Measurements from ENCODE around the gene POU3F3. TPM values are rescaled to one million over a fixed set of nuclear protein-coding genes. Genes with fewer than 3 reads are reported as not detected.

The POU3F3 gene
- total and polyA plus RNA-seq, 2 of the 8 experiments (the other 6 are each of a cell fraction or from before 2014, with no cell fraction given) = 0.09 TPM; not detected in 1

DNA sequence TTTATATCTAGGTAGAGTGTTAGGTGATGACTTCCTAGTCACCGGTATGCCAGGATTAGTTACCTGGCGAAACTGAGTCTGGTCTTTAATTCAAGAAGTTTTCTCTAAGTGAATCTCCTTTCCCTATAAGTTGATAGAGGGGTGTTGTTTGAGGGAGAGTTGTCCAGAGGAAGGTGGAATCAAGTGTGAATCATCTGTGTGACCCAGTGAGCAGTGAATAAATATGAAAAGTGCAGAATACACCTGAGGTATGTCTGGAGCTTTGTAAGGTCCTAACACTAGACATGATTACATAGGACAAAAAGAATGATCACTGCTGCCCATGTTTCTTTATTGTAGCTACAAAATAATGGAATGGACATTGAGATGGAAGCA is 11.2 kb downstream of the POU3F3 start:
- peaks cover 10% of the 10 kb centered on the region for H3K23me2 ChIP-seq (ENCODE audit: low read depth, low read length)

More for the DNA sequence above, 11.2 kb downstream of the POU3F3 start:
- H4K20me1 ChIP-seq (replicated peaks in 1 of 2; ENCODE audit: control insufficient read depth in 1 of 2, insufficient read depth in 2 of 2, low read length in 2 of 2) = peaks cover 20 to 34% of the 10 kb centered on the region in 2 experiments
- no peak overlapping the region for H2AFZ ChIP-seq (ENCODE audit: low read length)
- no peak overlapping the region for H4K8ac ChIP-seq (ENCODE audit: extremely low read depth, insufficient read depth, low read length)
- no peak overlapping the region for H4K91ac ChIP-seq (replicated peaks; ENCODE audit: insufficient read length, low read length)
- H3K56ac ChIP-seq (replicated peaks; ENCODE audit: insufficient read length, low read depth, low read length) = no peak overlapping the region
- H3K27me3 ChIP-seq (replicated peaks in 1 of 4; ENCODE audit: control insufficient read depth in 3 of 4, extremely low read depth in 1 of 4, insufficient read depth in 3 of 4, low read length in 3 of 4) = peaks cover 78 to 100% (median 94%) of the 10 kb centered on the region in 4 experiments
- H2BK20ac ChIP-seq (ENCODE audit: low read length) = no peak overlapping the region
- no peak overlapping the region for H3K27ac ChIP-seq (ENCODE audit: low read depth, low read length)
- no peak overlapping the region for H2AK5ac ChIP-seq (ENCODE audit: low read depth, low read length)
- no peaks in the 10 kb centered on the region; a peak in 1 of 8 replicates for H3K36me3 ChIP-seq (ENCODE audit: control insufficient read depth in 2 of 4, insufficient read depth in 4 of 4, low read length in 3 of 4)
- H3K4me1 ChIP-seq (replicated peaks in 1 of 4; ENCODE audit: control insufficient read depth in 3 of 4, insufficient read depth in 4 of 4, low read length in 3 of 4) = peaks cover 8 to 44% (median 24%) of the 10 kb centered on the region in 4 experiments
- H3K4me2 ChIP-seq (ENCODE audit: insufficient read depth in 1 of 2, low read depth in 2 of 2, low read length in 2 of 2) = no peak overlapping the region
- H3K79me2 ChIP-seq (ENCODE audit: control insufficient read depth in 1 of 2, insufficient read depth in 2 of 2, low read length in 2 of 2) = no peaks in the 10 kb centered on the region
- H3K4ac ChIP-seq (replicated peaks; ENCODE audit: insufficient read length, low read depth, low read length) = no peak overlapping the region
- TF ChIP-seq BRCA1 (IDR thresholded peaks at IDR 0.05; ENCODE audit: low read depth, low read length) = no peak
- TF ChIP-seq RNF2 (IDR thresholded peaks at IDR 0.05; ENCODE audit: borderline replicate concordance, low read depth, low read length, missing control alignments, poor library complexity, severe bottlenecking) = peak; percentile 36
- H2BK120ac ChIP-seq (replicated peaks; ENCODE audit: low read depth, low read length) = no peak overlapping the region
- no peak overlapping the region for H3K14ac ChIP-seq (ENCODE audit: insufficient read length)
- no peak overlapping the region for H3K18ac ChIP-seq (ENCODE audit: extremely low read depth, low read length)
- no peak overlapping the region for H4K5ac ChIP-seq (ENCODE audit: insufficient read length, low read depth, low read length)
- WGBS, 2 experiments (ENCODE audit: extremely low coverage in 1 of 2, insufficient coverage in 1 of 2, insufficient read length in 1 of 2, insufficient replicate concordance in 2 of 2, low coverage in 1 of 2, low lambda C conversion rate in 2 of 2, missing lambda C conversion rate in 1 of 2) = 15% methylated on average over 2 of the region's 2 CpGs; no CpG with 5 or more reads in 1 of the 2 experiments
- POLR2A ChIA-PET (ENCODE audit: partially characterized antibody) = no interaction called here
- peak overlapping the region; percentile 50; the same call in 1 of the 2 replicates for H2BK12ac ChIP-seq (ENCODE audit: low read depth, low read length)
- no peaks in the 10 kb centered on the region for H3K9me3 ChIP-seq (ENCODE audit: insufficient read depth in 2 of 2, low read depth in 1 of 2, low read length in 1 of 2)
- FAIRE-seq = peak; percentile 42
- DNase-seq (ENCODE audit: low read depth in 1 of 2, low spot score in 2 of 2) = peak in 1 of 2 experiments; percentile 20
- CTCF ChIA-PET (ENCODE audit: partially characterized antibody) = interaction anchor here (0.6 kb wide), 1 partner anchor 219 kb away, joined by 3 read pairs; no protein-coding TSS in a partner anchor
- H3K79me1 ChIP-seq (ENCODE audit: low read depth, low read length) = no peaks in the 10 kb centered on the region
- H3K4me3 ChIP-seq (ENCODE audit: extremely low read depth in 1 of 4, insufficient read depth in 2 of 4, low read depth in 3 of 4, low read length in 4 of 4) = no peak overlapping the region
- H3K23ac ChIP-seq (ENCODE audit: insufficient read length) = no peak overlapping the region
- no peak overlapping the region for H2BK5ac ChIP-seq (ENCODE audit: low read depth, low read length)
- no peak overlapping the region for H3K9ac ChIP-seq (replicated peaks in 1 of 4; ENCODE audit: extremely low read depth in 1 of 4, low read depth in 3 of 4, low read length in 3 of 4)
- no peak overlapping the region for H2BK15ac ChIP-seq (ENCODE audit: low read length)
